Measurements from ENCODE around the gene PROC.

Gene PROC

DNA sequence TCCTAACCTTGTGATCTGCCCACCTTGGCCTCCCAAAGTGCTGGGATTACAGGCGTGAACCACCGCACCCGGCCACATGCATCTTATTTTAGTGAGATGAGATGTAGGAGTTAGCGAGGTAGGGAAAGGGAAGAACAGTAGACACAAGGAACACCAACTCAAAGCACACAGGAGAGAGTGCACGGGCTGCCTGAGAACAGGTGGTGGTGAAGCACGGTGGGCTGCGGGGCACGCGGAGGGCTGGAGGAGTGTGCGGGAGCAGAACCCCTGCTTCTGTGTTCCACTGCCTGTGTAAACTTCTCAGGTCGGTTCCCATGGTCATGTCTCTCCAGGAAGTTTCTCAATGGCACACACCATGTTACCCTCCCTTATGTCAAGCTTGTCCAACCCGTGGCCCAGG is 38.7 kb downstream of the PROC start:
- no peak for DNase-seq (ENCODE audit: low spot score)

- DNase-seq (ENCODE audit: low spot score): no peak
These were observed 44.2 kb downstream of the PROC start for GRCh38 chr2:127462461-127462860.

GRCh38 chr2:127463155-127463991 is 45.1 kb downstream of the PROC start:
- no peak for DNase-seq (ENCODE audit: low spot score)

- DNase-seq (ENCODE audit: low spot score): no peak
These were observed 46.4 kb downstream of the PROC start for GRCh38 chr2:127464470-127465257.

DNA sequence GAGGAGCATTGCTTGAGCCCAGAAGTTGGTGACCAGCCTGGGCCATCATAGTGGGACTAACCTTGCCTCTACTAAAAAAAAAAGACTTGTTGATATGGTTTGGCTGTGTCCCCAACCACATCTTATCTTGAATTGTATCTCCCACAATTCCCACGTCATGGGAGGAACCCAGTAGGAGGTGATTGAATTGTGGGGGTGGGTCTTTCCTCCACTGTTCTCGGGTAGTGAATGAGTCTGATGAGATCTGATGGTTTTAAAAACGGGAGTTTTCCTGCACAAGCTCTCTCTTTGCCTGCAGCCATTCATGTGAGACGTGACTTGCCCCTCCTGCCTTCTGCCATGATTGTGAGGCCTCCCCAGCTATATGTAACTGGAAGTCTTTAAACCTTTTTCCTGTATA is 47.0 kb downstream of the PROC start:
- DNase-seq (ENCODE audit: low spot score): no peak

- DNase-seq (ENCODE audit: low spot score): no peak
These were observed 50.8 kb downstream of the PROC start for GRCh38 chr2:127469051-127469450.

GRCh38 chr2:127469974-127470373 is 51.7 kb downstream of the PROC start:
- DNase-seq (ENCODE audit: low spot score): no peak

DNA sequence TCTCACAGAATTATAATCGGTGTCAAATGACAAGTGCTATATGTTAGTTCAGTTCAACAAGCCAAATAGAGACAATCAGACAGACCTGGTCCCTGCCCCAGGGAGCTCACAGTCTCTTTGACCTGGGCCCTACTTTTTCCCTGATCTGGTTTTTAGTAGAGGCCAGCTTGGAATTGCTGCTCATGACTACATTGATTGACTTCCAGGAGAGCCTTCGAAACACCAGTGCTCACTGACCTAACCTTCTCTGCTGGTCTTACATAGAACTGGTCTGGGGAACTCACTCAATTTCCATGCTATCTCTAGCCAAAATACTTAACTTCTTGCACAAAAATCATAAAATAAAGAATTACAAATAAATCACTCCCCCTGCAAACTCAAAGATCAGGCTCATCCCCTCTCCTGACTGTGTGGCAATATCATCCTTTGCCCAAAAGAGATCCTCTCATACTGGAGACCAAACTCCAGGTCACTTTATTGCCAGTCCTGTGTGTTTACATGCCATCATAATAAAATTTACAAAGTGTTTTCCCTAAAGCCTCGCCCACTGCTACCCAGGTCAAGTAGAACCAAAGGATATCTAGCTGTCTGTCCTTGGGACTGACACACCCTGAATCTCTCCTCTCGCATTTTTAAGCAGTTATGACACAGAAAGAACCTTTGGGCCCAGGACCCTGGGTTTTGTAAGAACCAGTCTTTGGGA is 53.2 kb downstream of the PROC start:
- DNase-seq (ENCODE audit: low spot score): no peak

GRCh38 chr2:127472268-127472667 is 54.0 kb downstream of the PROC start:
- DNase-seq (ENCODE audit: low spot score): no peak

- DNase-seq (ENCODE audit: low spot score): no peak
These were observed 57.6 kb downstream of the PROC start for GRCh38 chr2:127475788-127476187.
